Measurements from ENCODE around the gene ACTL10.

ACTL10 gene

DNA sequence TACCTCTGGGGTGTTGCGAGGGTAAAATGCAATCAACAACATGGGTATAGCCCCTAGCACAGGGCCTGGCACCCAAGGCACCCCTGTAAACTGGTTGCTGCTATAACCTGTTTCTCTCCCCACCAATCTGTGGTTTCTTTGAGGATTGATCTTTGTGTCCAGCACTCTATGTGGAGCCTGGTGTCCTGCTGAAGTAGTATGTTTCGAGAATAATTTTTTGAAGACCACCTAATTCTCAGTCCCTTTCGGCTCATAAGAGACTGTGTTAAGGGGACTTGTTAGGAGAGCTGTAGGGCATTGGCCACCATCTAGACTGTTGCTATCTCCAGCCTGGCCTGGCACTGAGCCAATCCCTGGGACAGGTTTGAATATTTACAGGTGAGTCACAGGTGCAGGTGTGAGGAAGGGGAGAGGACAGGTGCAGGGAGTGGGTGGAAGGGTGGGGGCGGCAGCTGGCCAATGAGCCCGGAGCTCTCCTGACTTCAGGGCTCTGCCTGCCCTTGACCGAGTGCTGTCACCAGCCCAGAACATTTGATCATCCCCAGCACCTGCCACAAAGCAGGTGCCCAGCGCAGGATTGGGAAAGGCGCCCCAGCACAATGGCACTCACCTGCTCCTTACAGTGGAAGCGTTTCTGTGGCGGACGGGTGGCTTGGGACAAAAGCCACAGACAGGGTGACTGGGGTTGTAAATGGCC, 12.7 kb upstream of the ACTL10 start:
- 0 out of 2 replicates have a peak, but pooled peaks cover 3% of the 10 kb centered on the region for H3K36me3 ChIP-seq (ENCODE audit: insufficient read depth, low read length)
- H3K9ac ChIP-seq (ENCODE audit: low read depth, low read length): no peak overlapping the region
- H3K4me1 ChIP-seq (ENCODE audit: insufficient read depth, low read length): peaks cover 8% of the 10 kb centered on the region
- no peaks in the 10 kb centered on the region for H3K9me3 ChIP-seq (ENCODE audit: control insufficient read depth, insufficient read depth, low read length)

DNA sequence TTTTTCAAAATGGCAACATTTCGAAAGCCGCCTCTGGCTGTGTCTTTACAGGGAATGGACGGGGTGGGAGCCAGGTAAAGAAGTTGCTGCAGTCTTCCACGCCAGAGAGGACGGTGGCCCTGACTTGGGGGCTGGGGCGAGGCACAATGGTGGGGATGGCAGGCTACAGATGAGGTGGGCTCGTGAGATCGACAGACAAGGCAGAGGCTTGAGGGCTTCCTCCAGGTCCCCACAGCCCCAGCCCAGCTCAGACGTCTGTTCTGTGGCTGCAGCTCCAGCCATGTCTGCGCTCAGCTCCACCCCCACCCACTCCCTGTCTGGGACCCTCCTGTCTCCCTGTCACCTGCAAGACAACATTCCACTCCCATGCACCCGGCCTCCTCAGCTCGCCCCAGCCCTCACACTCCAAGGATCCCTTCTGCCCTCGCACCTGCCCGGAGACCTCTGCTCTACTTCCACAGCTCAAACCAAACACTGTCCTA, 12.0 kb upstream of the ACTL10 start:
- Histone ChIP-seq H3K4me1 (ENCODE audit: insufficient read depth, low read length) (peaks cover 8% of the 10 kb centered on the region), H3K9ac (ENCODE audit: low read depth, low read length) (no peak overlapping the region), H3K9me3 (ENCODE audit: control insufficient read depth, insufficient read depth, low read length) (no peaks in the 10 kb centered on the region), H3K36me3 (ENCODE audit: insufficient read depth, low read length) (0 out of 2 replicates have a peak, but pooled peaks cover 3% of the 10 kb centered on the region)

DNA sequence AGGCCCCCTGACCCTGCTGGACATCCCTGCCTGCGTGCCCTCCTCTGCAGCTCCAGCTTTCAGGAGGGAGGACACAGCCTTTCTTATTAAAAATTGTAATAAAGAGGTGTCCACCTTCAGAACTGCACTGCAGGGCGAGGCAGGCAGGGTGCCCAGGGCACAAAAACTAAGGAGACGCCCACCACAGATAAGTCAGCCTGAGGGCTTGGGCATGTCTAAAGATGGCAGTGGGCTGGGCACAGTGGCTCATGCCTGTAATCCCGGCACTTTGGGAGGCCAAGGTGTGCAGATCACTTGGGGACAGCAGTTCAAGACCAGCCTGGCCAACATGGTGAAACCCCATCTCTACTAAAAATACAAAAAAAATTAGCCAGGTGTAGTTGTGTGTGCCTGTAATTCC, 11.6 kb upstream of the ACTL10 start:
- Histone ChIP-seq H3K4me1 (ENCODE audit: insufficient read depth, low read length) (peaks cover 8% of the 10 kb centered on the region), H3K36me3 (ENCODE audit: insufficient read depth, low read length) (0 out of 2 replicates have a peak, but pooled peaks cover 3% of the 10 kb centered on the region), H3K9ac (ENCODE audit: low read depth, low read length) (no peak overlapping the region), H3K9me3 (ENCODE audit: control insufficient read depth, insufficient read depth, low read length) (no peaks in the 10 kb centered on the region)

DNA sequence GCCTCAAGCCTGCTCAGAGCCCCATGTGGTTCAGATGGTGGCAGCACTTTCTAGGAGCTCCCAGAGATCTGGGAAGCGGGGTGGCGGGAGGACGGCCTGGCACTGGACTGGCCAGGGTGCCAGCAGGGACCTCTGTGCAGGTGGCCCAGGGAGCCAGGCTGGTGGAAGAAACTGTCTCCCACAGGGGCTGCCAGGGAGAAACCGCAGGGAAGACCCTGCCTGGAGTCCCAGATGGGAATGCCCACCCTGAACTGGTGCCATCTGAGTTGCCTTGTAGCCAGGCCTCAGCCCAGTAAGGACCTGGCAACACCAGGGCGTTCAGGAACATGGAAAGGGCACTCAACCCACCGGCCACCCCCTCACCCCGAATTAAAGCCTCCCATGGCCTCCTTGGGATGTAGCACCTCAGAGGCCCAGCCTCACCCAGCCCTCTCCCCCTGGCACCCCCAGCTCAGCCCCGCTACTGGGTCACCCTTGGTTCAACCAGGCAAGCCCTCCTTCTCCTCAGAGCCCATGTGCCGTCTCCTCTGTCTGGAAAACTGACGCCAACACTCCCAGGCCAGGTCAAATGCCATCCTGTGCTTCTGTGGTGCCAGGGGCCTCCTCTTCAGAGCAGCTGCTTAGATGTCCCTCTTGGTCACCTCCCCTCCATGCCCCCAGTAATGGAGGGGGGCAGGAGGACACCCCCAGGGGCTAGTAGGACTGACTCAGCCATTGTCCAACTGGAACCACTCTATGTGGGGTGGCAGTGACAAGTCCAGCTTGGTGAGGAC, 10.5 kb upstream of the ACTL10 start:
- H3K9me3 ChIP-seq (ENCODE audit: control insufficient read depth, insufficient read depth, low read length): no peaks in the 10 kb centered on the region
- H3K36me3 ChIP-seq (ENCODE audit: insufficient read depth, low read length): 0 out of 2 replicates have a peak, but pooled peaks cover 3% of the 10 kb centered on the region
- H3K9ac ChIP-seq (ENCODE audit: low read depth, low read length): no peak overlapping the region
- H3K4me1 ChIP-seq (ENCODE audit: insufficient read depth, low read length): peaks cover 8% of the 10 kb centered on the region

DNA sequence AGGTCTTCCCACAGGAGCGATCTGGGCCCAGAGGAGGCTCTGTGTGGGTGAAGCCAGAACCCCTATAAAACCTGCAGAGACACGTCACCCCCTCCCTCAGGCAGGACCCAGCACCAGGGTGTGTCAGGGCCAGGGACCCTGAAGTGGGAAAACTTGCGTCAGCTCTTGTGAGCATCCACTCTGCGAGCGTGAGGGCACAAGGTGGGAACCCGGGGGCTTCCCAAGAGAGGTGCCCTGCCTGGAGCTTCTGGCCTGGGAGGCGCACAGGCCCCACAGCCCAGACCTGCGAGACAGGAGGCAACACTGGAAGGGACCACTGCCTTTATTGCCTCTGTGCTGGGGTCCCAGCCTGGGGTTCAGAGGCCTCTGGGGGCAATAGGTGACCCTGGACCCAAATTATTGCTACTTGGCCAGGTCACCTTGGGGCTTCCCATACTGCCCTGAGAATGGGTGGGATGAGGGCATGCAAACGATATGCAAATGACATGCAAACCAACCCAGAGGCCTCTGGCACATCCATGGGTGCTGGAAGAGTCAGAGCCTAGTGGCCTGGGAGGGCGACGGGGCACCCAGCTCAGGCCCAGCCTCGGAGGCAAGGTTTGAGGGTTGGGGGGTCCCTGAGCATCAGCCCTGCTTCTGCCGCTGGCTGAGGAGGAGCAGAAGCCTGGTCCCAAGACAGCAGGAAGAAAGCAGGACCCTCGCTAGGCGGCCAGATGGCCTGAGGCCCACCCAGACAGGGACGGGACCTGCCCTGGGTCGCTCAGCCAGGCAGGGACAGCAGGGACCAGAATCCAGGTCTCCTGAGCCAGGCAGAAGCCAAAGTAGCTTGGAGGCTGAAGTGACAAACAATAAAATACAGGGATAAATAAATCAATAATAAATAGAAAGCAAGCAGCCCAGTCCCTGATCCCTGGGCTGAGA, 9.7 kb upstream of the ACTL10 start:
- no peak overlapping the region for H3K9ac ChIP-seq (ENCODE audit: low read depth, low read length)
- peaks cover 8% of the 10 kb centered on the region for H3K4me1 ChIP-seq (ENCODE audit: insufficient read depth, low read length)
- H3K36me3 ChIP-seq (ENCODE audit: insufficient read depth, low read length): 0 out of 2 replicates have a peak, but pooled peaks cover 3% of the 10 kb centered on the region
- H3K9me3 ChIP-seq (ENCODE audit: control insufficient read depth, insufficient read depth, low read length): no peaks in the 10 kb centered on the region

DNA sequence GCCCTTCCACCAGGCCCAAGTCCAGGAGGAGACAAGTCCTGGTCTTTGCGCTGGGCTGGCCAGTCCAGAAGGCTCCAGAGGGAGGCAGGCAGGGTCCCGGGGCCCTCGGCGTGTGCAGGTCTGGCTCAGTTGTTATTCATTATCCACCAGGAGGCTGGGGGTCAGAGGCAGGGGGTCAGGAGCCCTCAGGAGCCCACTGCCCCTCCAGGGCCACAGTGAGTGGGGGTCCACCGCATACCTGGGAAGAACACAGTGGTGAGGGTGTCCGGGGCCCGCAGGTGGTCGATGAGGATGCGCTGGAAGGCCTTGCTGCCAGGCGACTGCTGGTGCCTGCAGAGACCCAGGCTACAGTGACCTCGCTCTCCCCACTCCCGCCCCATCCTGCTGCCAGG, 9.0 kb upstream of the ACTL10 start:
- H3K4me1 ChIP-seq (ENCODE audit: insufficient read depth, low read length): peaks cover 12% of the 10 kb centered on the region
- H3K36me3 ChIP-seq (ENCODE audit: insufficient read depth, low read length): 0 out of 2 replicates have a peak, but pooled peaks cover 3% of the 10 kb centered on the region
- H3K9ac ChIP-seq (ENCODE audit: low read depth, low read length): no peak overlapping the region
- no peaks in the 10 kb centered on the region for H3K9me3 ChIP-seq (ENCODE audit: control insufficient read depth, insufficient read depth, low read length)

DNA sequence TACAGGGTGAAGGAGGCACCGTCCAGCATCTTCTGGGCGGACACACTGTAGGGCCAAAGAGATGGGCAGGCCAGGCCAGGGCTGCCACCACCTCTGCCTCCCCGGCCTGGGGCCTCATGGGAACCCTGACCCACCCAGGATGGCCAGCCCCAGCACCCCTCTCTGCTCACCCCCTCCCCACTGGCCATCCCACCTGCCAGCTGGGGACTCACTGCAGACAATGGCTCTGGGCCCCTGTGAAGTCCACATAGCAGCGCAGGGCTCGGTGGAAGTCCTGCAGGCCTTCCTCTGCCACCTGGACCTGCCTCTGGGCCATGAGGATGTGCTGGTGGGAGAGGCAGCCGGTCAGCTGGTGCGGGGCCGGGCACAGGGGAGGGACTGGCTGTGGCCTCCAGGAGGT, 8.2 kb upstream of the ACTL10 start:
- H3K9ac ChIP-seq (ENCODE audit: low read depth, low read length): no peak overlapping the region
- H3K36me3 ChIP-seq (ENCODE audit: insufficient read depth, low read length): 0 out of 2 replicates have a peak, but pooled peaks cover 3% of the 10 kb centered on the region
- no peaks in the 10 kb centered on the region for H3K9me3 ChIP-seq (ENCODE audit: control insufficient read depth, insufficient read depth, low read length)
- H3K4me1 ChIP-seq (ENCODE audit: insufficient read depth, low read length): peaks cover 12% of the 10 kb centered on the region

DNA sequence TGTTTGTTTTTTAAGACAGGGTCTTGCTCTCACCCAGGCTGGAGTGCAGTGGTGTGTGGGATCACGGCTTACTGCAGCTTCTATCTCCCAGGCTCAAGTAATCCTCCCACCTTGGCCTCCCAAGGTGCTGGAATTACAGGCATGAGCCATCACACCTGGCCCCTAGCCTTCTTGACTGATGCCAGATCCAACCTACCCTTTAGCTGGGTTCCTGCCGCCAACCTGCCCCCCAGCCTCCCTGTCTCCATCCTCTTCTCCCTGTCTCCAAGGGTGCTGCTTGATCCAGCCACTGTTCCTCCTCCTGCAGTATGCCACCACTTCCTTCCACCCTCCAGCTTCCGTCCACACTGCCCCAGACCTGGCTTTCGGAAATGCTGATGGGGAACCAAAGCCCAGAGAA, 7.8 kb upstream of the ACTL10 start:
- Histone ChIP-seq H3K9me3 (ENCODE audit: control insufficient read depth, insufficient read depth, low read length) (no peaks in the 10 kb centered on the region), H3K9ac (ENCODE audit: low read depth, low read length) (no peak overlapping the region), H3K4me1 (ENCODE audit: insufficient read depth, low read length) (peaks cover 8% of the 10 kb centered on the region), H3K36me3 (ENCODE audit: insufficient read depth, low read length) (0 out of 2 replicates have a peak, but pooled peaks cover 3% of the 10 kb centered on the region)

DNA sequence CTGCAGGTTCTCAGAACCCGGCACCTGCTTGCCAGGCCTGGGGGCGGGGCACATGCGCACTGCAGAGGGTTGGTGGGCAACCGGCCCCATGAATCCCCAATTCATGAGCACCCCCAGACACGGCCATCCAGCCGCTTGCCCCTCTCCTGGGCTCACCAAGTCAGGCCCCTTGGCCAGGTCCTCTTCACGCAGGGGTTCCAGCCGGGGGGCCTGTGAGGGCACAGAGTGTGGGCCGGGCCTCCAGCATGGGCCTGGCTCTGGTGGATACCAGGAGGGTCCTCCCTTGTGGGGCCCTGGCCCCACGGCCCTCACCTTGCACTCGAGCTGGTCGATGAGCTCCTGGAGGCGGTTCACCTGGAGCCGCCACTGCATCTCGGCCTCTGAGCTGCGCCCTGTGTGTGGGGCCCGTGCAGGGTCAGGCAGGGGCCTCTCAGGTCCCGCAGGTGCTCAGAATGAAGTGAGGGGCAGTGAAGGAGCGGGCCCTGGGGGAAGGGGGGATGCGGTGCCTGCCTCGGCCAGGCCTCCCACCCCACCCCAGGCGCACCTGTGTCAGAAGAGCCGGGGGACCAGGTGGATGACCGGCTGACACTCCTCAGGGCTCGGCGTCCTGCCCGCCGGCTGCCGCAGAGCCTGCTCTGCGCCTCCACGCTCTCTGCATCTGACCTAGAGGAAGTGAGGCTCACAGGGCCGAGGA, 7.3 kb upstream of the ACTL10 start:
- Histone ChIP-seq H3K9me3 (ENCODE audit: control insufficient read depth, insufficient read depth, low read length) (no peaks in the 10 kb centered on the region), H3K4me1 (ENCODE audit: insufficient read depth, low read length) (peaks cover 6% of the 10 kb centered on the region; the same call in 1 of the 2 replicates), H3K9ac (ENCODE audit: low read depth, low read length) (no peak overlapping the region), H3K36me3 (ENCODE audit: insufficient read depth, low read length) (0 out of 2 replicates have a peak, but pooled peaks cover 3% of the 10 kb centered on the region)

DNA sequence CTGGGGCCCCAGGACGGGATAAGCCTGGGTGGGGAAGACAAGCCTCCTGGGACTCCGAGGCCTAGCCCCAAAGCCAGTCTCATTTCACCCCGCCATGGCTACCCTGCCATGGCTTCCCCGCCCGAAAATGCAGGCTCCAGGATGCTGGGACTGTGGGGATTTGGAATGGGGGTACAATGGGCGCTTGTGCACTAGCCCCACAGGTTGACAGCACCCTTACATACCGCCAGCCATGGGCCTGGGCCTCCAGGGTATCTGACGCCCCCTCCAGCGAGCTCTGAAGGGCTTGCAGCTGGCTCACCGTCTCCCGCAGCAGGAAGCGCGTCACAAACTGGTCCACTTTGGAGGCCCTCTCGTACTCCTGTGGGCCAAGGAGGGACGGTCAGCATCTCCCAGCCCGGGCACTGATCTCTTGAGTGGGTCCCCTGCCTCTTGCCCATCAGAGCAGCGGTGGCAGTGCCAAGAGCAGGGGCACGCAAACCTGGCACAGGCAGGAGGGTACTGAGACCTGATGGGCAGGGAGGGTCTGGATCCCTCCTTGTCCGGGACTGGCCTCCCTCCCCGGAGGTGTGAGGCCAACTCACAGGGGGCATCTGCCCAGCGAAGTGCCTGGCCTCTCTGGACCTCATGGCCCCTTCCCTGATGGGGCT, 6.6 kb upstream of the ACTL10 start:
- H3K9ac ChIP-seq (ENCODE audit: low read depth, low read length): no peak overlapping the region
- H3K36me3 ChIP-seq (ENCODE audit: insufficient read depth, low read length): 0 out of 2 replicates have a peak, but pooled peaks cover 3% of the 10 kb centered on the region
- H3K9me3 ChIP-seq (ENCODE audit: control insufficient read depth, insufficient read depth, low read length): no peaks in the 10 kb centered on the region
- H3K4me1 ChIP-seq (ENCODE audit: insufficient read depth, low read length): peaks cover 10% of the 10 kb centered on the region; the same call in 1 of the 2 replicates

DNA sequence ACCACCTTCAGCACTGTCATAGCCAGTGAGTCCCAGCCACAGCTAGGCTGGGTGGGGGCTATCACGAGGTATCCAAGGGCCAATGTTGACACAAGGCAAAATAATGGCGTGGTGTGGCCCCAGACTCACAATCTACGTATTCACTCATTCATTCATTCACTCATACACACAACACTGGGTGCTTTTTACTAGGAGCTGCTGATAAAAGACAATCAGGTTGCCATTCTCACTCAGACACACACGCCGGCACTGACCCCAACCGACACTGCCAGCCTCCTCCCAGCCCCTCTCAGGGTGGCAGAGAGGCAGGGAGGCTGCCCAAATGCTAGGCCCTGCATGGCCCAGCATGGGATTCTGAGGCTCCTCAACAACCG, 6.1 kb upstream of the ACTL10 start:
- no peaks in the 10 kb centered on the region for H3K9me3 ChIP-seq (ENCODE audit: control insufficient read depth, insufficient read depth, low read length)
- peaks cover 10% of the 10 kb centered on the region; the same call in 1 of the 2 replicates for H3K4me1 ChIP-seq (ENCODE audit: insufficient read depth, low read length)
- H3K36me3 ChIP-seq (ENCODE audit: insufficient read depth, low read length): 0 out of 2 replicates have a peak, but pooled peaks cover 3% of the 10 kb centered on the region
- no peak overlapping the region for H3K9ac ChIP-seq (ENCODE audit: low read depth, low read length)

DNA sequence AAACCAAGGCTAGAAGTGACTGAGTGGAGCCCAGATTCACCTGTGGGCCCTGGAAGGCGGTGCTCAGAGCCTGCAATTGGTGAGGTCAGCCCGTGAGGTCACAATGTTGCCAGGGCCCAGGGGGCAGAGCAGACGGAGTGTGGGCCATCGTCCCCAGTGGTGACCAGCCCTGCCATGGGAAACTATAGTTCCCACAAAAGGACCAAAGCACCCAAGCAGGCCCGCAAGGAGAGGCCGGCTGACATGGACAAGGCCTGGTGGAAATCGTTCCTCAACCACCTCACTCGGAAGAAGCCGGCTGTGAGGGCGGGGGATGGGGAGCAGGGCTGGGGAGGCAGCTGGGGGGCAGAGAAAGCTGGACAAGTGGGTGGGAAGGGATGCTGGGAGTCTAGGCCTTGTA, 4.6 kb upstream of the ACTL10 start, which contains the start of gene C20orf144:
Gene C20orf144, plus strand, starts transcription at position 156 of the 400 bp plus-strand sequence. Its CDS starts 19 bp downstream, at position 175.
- H3K9me3 ChIP-seq (ENCODE audit: control insufficient read depth, insufficient read depth, low read length): no peaks in the 10 kb centered on the region
- no peaks in the 10 kb centered on the region for H3K36me3 ChIP-seq (ENCODE audit: insufficient read depth, low read length)
- H3K9ac ChIP-seq (ENCODE audit: low read depth, low read length): peak within 1 kb of the TSS; percentile 56
- H3K4me1 ChIP-seq (ENCODE audit: insufficient read depth, low read length): peaks cover 10% of the 10 kb centered on the region; the same call in 1 of the 2 replicates
